GM21381 (cell line): ENCODE results near the gene NFKBIA.
A peak's percentile ranks its signal among the peaks of the same experiment; 100 is the strongest.
"Not testable (repeated sequence)": the region's sequence is repeated elsewhere in the genome, so short reads cannot be mapped to it uniquely, and the experiment has no call there.

Experiments used
- ATAC-seq: cut with Tn5 transposase; IDR thresholded peaks from one replicate; pipeline ENCODE4 v1.9.1; 2021; ENCODE audit warnings: mild to moderate bottlenecking, moderate library complexity; ENCODE audit not compliant: unreplicated experiment

Gene NFKBIA

GRCh38 chr14:35392103-35392502 lies 12.4 kb downstream of the NFKBIA start:
- ATAC-seq = no peak

GRCh38 chr14:35391388-35391710 lies 13.2 kb downstream of the NFKBIA start:
- ATAC-seq = no peak

GRCh38 chr14:35390577-35391387 lies 13.8 kb downstream of the NFKBIA start:
- ATAC-seq = peak; percentile 57

- no peak for ATAC-seq
Observed at GRCh38 chr14:35389315-35389667, 15.3 kb downstream of the NFKBIA start.

GRCh38 chr14:35388656-35389314 lies 15.8 kb downstream of the NFKBIA start:
- ATAC-seq = no peak

GRCh38 chr14:35387713-35388579 lies 16.6 kb downstream of the NFKBIA start:
- ATAC-seq = no peak

GRCh38 chr14:35387219-35387618 lies 17.3 kb downstream of the NFKBIA start:
- ATAC-seq = no peak

- no peak for ATAC-seq
Observed at GRCh38 chr14:35386673-35387125, 17.9 kb downstream of the NFKBIA start.

GRCh38 chr14:35385042-35385839 lies 19.3 kb downstream of the NFKBIA start:
- no peak for ATAC-seq

GRCh38 chr14:35384455-35385041 lies 20.0 kb downstream of the NFKBIA start:
- no peak for ATAC-seq

- no peak for ATAC-seq
Observed at GRCh38 chr14:35383569-35384454, 20.7 kb downstream of the NFKBIA start.

- no peak for ATAC-seq
Observed at GRCh38 chr14:35380794-35381193, 23.8 kb downstream of the NFKBIA start.

- not testable (repeated sequence) for ATAC-seq
Observed at GRCh38 chr14:35379234-35379933, 25.2 kb downstream of the NFKBIA start.

GRCh38 chr14:35378425-35379233 lies 25.9 kb downstream of the NFKBIA start:
- no peak for ATAC-seq

GRCh38 chr14:35375558-35376025 lies 29.0 kb downstream of the NFKBIA start:
- ATAC-seq = no peak

GRCh38 chr14:35374263-35374712 lies 30.3 kb downstream of the NFKBIA start:
- no peak for ATAC-seq

- ATAC-seq = not testable (repeated sequence)
Observed at GRCh38 chr14:35373208-35373607, 31.3 kb downstream of the NFKBIA start.

- ATAC-seq = no peak
Observed at GRCh38 chr14:35370969-35371368, 33.6 kb downstream of the NFKBIA start.
